Upper lobe of left lung (tissue), 4 donors: Measurements from ENCODE around the gene FBXW7.

Experiments
- EP300 ChIP-seq, 4 donors: sonication (generic); formaldehyde crosslinking; IDR thresholded peaks; one replicate each; pipeline ENCODE4 v1.5.1; 2017; ENCODE audit warnings: antibody characterized with exemption in 4 of 4, control low read depth in 2 of 4
- POLR2A ChIP-seq, 4 donors: fragments of 450-650 bp; IDR thresholded peaks; one replicate each; pipeline ENCODE4 v1.5.1; 2016 to 2017; ENCODE audit warnings: antibody characterized with exemption in 4 of 4, mild to moderate bottlenecking in 2 of 4
- POLR2AphosphoS5 ChIP-seq, 2 donors: sonication (generic); formaldehyde crosslinking; IDR thresholded peaks; one replicate each; pipeline ENCODE4 v1.5.1; 2017; ENCODE audit warnings: antibody characterized with exemption in 2 of 2
- TF ChIP-seq, protein P1 (sequence below), 6 experiments: fragments of 450-650 bp in 4 of 6; fragments of 200-600 bp in 2 of 6; sonication (generic) in 2 of 6; IDR thresholded peaks; one replicate each; pipeline ENCODE4 v1.5.1; 2016 to 2019; ENCODE audit warnings: antibody characterized with exemption in 6 of 6

GRCh38 chr4:152579916-152580315 is 44.0 kb upstream of the FBXW7 start:
- TF ChIP-seq, protein P1, sequence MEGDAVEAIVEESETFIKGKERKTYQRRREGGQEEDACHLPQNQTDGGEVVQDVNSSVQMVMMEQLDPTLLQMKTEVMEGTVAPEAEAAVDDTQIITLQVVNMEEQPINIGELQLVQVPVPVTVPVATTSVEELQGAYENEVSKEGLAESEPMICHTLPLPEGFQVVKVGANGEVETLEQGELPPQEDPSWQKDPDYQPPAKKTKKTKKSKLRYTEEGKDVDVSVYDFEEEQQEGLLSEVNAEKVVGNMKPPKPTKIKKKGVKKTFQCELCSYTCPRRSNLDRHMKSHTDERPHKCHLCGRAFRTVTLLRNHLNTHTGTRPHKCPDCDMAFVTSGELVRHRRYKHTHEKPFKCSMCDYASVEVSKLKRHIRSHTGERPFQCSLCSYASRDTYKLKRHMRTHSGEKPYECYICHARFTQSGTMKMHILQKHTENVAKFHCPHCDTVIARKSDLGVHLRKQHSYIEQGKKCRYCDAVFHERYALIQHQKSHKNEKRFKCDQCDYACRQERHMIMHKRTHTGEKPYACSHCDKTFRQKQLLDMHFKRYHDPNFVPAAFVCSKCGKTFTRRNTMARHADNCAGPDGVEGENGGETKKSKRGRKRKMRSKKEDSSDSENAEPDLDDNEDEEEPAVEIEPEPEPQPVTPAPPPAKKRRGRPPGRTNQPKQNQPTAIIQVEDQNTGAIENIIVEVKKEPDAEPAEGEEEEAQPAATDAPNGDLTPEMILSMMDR (IDR thresholded peaks at IDR 0.05), result no peak
- TF ChIP-seq POLR2A (IDR thresholded peaks at IDR 0.05) (no peak), POLR2AphosphoS5 (IDR thresholded peaks at IDR 0.05) (no peak), EP300 (IDR thresholded peaks at IDR 0.05) (no peak)
